A549 (cell line): ENCODE results near the gene ITGA7. TPM values are rescaled to one million over a fixed set of nuclear protein-coding genes. Genes with fewer than 3 reads are reported as not detected.

Experiments used
- ATAC-seq, 2 experiments: fragments of 200-7000 bp in 1 of 2; fragments of >200 bp in 1 of 2; cut with Nextera tagmentation in 1 of 2; cut with Tn5 transposase in 1 of 2; 3 replicates each; pipeline versions ENCODE4 v1.8.0 to v1.9.1; 2018 to 2020; ENCODE audit warnings: mild to moderate bottlenecking in 1 of 2, moderate library complexity in 1 of 2
- CTCF ChIA-PET: fragments of 300-600 bp; sonication (Branson Sonifier 250); formaldehyde crosslinking; extraction: SDS; loops from one replicate; lab custom pipeline; 2021; ENCODE audit warnings: antibody characterized with exemption, inconsistent platforms; lab: Yijun Ruan, JAX
- POLR2A ChIA-PET: fragments of 350-600 bp; formaldehyde crosslinking; extraction: SDS; loops from one replicate; lab custom pipeline; 2021; ENCODE audit warnings: antibody characterized with exemption, inconsistent platforms; lab: Yijun Ruan, JAX
- DNase-seq, 2 experiments: peaks; one replicate each; pipeline versions ENCODE4 v3.0.0 to v3.0.0-alpha.2; 2011 to 2016; ENCODE audit warnings: low read depth in 1 of 2, low spot score in 1 of 2
- FAIRE-seq: peaks from 2 replicates; lab custom pipeline; 2011; peaks lifted over from hg19 to GRCh38; lab: Jason Lieb, UNC
- H3K27ac ChIP-seq, 2 experiments: fragments of >200 bp; sonication (Bioruptor Twin); formaldehyde crosslinking; 3 replicates each; pipeline ENCODE4 v1.5.1; 2016 to 2017
- H3K4me1 ChIP-seq: fragments of >200 bp; sonication (Bioruptor Twin); formaldehyde crosslinking; 3 replicates; pipeline ENCODE4 v1.6.1; 2016
- H3K4me2 ChIP-seq: fragments of >200 bp; sonication (Bioruptor Twin); formaldehyde crosslinking; 3 replicates; pipeline ENCODE4 v1.6.1; 2016
- H3K4me3 ChIP-seq: fragments of >200 bp; sonication (Bioruptor Twin); formaldehyde crosslinking; 3 replicates; pipeline ENCODE4 v1.5.1; 2016
- H3K9me3 ChIP-seq: fragments of >200 bp; sonication (Bioruptor Twin); formaldehyde crosslinking; 3 replicates; pipeline ENCODE4 v1.6.1; 2016
- EP300 ChIP-seq, 2 experiments: fragments of >200 bp; sonication (Bioruptor Twin); formaldehyde crosslinking; IDR thresholded peaks; 2 replicates in 1 of 2; 3 replicates in 1 of 2; pipeline ENCODE4 v1.6.1; 2016 to 2017
- ESRRA ChIP-seq: fragments of 150-350 bp; IDR thresholded peaks from 2 replicates; pipeline ENCODE4 v1.6.1; 2014; ENCODE audit warnings: mild to moderate bottlenecking, low read length, borderline replicate concordance
- FOSL2 ChIP-seq, 2 experiments: fragments of 450-650 bp in 1 of 2; fragments of >200 bp in 1 of 2; sonication (Bioruptor Twin) in 1 of 2; formaldehyde crosslinking; IDR thresholded peaks; 2 replicates each; pipeline versions ENCODE4 v1.5.0 to v1.6.1; 2016 to 2020; ENCODE audit warnings: mild to moderate bottlenecking in 1 of 2, moderate library complexity in 1 of 2
- FOXS1 ChIP-seq: fragments of 250-450 bp; sonication (Bioruptor Pico); IDR thresholded peaks from 2 replicates; pipeline ENCODE4 v1.5.0; 2020; ENCODE audit warnings: mild to moderate bottlenecking, moderate library complexity
- GATA3 ChIP-seq: IDR thresholded peaks from 2 replicates; pipeline ENCODE4 v1.6.1; 2012; ENCODE audit warnings: borderline replicate concordance
- HOXB5 ChIP-seq: fragments of 250-450 bp; sonication (Bioruptor Pico); IDR thresholded peaks from 2 replicates; pipeline ENCODE4 v1.5.0; 2020; ENCODE audit warnings: mild to moderate bottlenecking, moderate library complexity
- JUN ChIP-seq, 2 experiments: fragments of >200 bp; sonication (Bioruptor Twin); formaldehyde crosslinking; IDR thresholded peaks; 2 replicates in 1 of 2; 3 replicates in 1 of 2; pipeline ENCODE4 v1.6.1; 2016 to 2017
- NR3C1 ChIP-seq: fragments of >200 bp; sonication (Bioruptor Twin); formaldehyde crosslinking; IDR thresholded peaks from 3 replicates; pipeline ENCODE4 v1.6.1; 2017
- PHF8 ChIP-seq: fragments of 200-600 bp; sonication (generic); IDR thresholded peaks from 2 replicates; pipeline ENCODE4 v1.6.1; 2016; ENCODE audit warnings: low read depth, mild to moderate bottlenecking, antibody characterized with exemption, moderate library complexity, borderline replicate concordance
- POLR2A ChIP-seq: IDR thresholded peaks from 2 replicates; pipeline ENCODE4 v1.6.1; 2012; ENCODE audit warnings: mild to moderate bottlenecking, low read length
- POLR2AphosphoS2 ChIP-seq: conservative IDR thresholded peaks from 2 replicates; pipeline ENCODE4 v1.6.1; 2012; ENCODE audit warnings: low read length, improper control_type of control experiment, inconsistent platforms
- RAD21 ChIP-seq, 2 experiments: fragments of >200 bp in 1 of 2; sonication (Bioruptor Twin) in 1 of 2; formaldehyde crosslinking in 1 of 2; IDR thresholded peaks in 1 of 2; conservative IDR thresholded peaks in 1 of 2; 2 replicates in 1 of 2; 3 replicates in 1 of 2; pipeline ENCODE4 v1.6.1; 2012 to 2018; ENCODE audit warnings: inconsistent platforms in 1 of 2
- SMC3 ChIP-seq: fragments of >200 bp; sonication (Bioruptor Twin); formaldehyde crosslinking; IDR thresholded peaks from 3 replicates; pipeline ENCODE4 v1.6.1; 2018; ENCODE audit warnings: inconsistent platforms
- TFCP2L1 ChIP-seq: fragments of 250-450 bp; sonication (Bioruptor Pico); IDR thresholded peaks from 2 replicates; pipeline ENCODE4 v1.5.0; 2021; ENCODE audit warnings: mild to moderate bottlenecking
- TP53 ChIP-seq: fragments of 250-450 bp; sonication (Bioruptor Pico); IDR thresholded peaks from 2 replicates; pipeline ENCODE4 v1.5.0; 2021; ENCODE audit warnings: mild to moderate bottlenecking, moderate library complexity
- ZFP36 ChIP-seq: fragments of 450-650 bp; IDR thresholded peaks from 2 replicates; pipeline ENCODE4 v1.6.1; 2014; ENCODE audit warnings: borderline replicate concordance; ENCODE audit not compliant: partially characterized antibody
- ZNF302 ChIP-seq: fragments of 250-450 bp; sonication (Bioruptor Pico); IDR thresholded peaks from 2 replicates; pipeline ENCODE4 v1.9.0; 2021; ENCODE audit warnings: inconsistent platforms, mild to moderate bottlenecking, moderate library complexity
- whole genome bisulfite sequencing: methylation state at CpG from one replicate; pipeline ENCODE4 v1.1.6; 2017; ENCODE audit errors: missing lambda C conversion rate; 5-methylcytosine and 5-hydroxymethylcytosine counted together
- polyA plus RNA-seq, 4 experiments: library from polyadenylated mRNA; depleted of rRNA in 3 of 4; stranded (reverse); fragments of >200 nt; fragmentation: RNase III in 1 of 4; extraction: RNeasy Plus Mini Kit Qiagen cat#74134 plus additional on column Dnase treatment in 1 of 4; gene quantifications; 2 replicates in 3 of 4; 3 replicates in 1 of 4; pipeline ENCODE4 v1.2.3, GENCODE V29; 2011 to 2017
- TF ChIP-seq, protein P1 (sequence below): fragments of 200-600 bp; sonication (generic); IDR thresholded peaks from 2 replicates; pipeline ENCODE4 v1.6.1; 2016; ENCODE audit warnings: antibody characterized with exemption, mild to moderate bottlenecking, moderate library complexity
- TF ChIP-seq, protein P2 (sequence below): fragments of 450-650 bp; IDR thresholded peaks from 2 replicates; pipeline ENCODE4 v1.6.1; 2014; ENCODE audit warnings: antibody characterized with exemption
- TF ChIP-seq, protein P3 (sequence below): fragments of >200 bp; sonication (Bioruptor Twin); formaldehyde crosslinking; IDR thresholded peaks from 2 replicates; pipeline ENCODE4 v1.6.1; 2016
- TF ChIP-seq, protein P4 (sequence below): fragments of >200 bp; sonication (Bioruptor Twin); formaldehyde crosslinking; IDR thresholded peaks from 3 replicates; pipeline ENCODE4 v1.6.1; 2016
- TF ChIP-seq, protein P5 (sequence below): IDR thresholded peaks from 2 replicates; pipeline ENCODE4 v1.6.1; 2012

The ITGA7 gene
- polyA plus RNA-seq, 2 of the 4 experiments (the other 2 are of a cell fraction): 1.4 to 1.9 TPM

DNA sequence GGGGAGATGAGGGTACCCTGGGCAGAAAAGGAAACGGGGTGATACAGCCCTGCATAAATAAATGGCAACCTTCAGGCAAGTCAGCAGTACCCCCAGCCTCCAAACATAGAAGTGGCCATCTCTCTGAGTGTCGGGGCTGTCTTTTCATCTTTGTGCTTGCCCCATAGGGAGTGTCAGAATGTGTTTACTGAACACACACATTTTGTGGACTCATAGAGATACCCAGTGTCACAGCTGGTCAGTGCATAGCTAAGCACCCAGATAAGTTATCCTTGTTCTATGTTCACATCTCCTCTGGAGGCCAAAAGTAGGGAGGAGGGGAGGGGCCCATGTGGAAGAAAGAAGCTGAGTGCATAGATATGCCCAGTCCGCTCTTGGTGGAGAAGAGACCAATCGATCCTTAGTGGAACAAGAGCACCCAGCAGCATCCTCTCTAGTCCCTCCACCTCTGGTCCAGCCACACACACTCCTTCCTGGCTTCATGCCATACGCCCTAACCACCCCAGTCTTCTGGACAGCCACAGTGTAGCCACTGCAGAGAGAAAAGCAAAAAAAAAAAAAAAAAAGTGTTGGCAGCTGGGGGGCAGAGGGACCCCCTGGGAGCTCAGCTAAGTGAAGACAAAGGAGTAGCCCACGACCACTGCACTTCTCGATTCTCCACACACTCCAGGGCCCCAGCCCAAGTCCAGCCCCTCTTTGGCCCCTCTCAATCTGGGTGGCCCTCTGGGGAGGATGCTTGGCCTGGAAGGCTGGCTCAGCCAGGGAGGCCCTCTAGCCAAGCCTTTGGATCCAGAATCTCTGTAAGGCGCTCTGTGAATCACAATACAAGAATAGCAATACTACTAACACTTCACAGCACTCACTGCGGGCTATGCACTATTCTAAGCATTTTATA lies 2.6 kb downstream of the ITGA7 start:
- Histone ChIP-seq H3K4me1 (peaks cover 16% of the 10 kb centered on the region; the same call in 2 of the 3 replicates), H3K4me3 (no peak overlapping the region)
- ATAC-seq: no peak
- TF ChIP-seq POLR2AphosphoS2: no peak
- TF ChIP-seq TP53 (CRISPR knock-in tag): no peak
- TF ChIP-seq SMC3: no peak
- TF ChIP-seq, protein P1, sequence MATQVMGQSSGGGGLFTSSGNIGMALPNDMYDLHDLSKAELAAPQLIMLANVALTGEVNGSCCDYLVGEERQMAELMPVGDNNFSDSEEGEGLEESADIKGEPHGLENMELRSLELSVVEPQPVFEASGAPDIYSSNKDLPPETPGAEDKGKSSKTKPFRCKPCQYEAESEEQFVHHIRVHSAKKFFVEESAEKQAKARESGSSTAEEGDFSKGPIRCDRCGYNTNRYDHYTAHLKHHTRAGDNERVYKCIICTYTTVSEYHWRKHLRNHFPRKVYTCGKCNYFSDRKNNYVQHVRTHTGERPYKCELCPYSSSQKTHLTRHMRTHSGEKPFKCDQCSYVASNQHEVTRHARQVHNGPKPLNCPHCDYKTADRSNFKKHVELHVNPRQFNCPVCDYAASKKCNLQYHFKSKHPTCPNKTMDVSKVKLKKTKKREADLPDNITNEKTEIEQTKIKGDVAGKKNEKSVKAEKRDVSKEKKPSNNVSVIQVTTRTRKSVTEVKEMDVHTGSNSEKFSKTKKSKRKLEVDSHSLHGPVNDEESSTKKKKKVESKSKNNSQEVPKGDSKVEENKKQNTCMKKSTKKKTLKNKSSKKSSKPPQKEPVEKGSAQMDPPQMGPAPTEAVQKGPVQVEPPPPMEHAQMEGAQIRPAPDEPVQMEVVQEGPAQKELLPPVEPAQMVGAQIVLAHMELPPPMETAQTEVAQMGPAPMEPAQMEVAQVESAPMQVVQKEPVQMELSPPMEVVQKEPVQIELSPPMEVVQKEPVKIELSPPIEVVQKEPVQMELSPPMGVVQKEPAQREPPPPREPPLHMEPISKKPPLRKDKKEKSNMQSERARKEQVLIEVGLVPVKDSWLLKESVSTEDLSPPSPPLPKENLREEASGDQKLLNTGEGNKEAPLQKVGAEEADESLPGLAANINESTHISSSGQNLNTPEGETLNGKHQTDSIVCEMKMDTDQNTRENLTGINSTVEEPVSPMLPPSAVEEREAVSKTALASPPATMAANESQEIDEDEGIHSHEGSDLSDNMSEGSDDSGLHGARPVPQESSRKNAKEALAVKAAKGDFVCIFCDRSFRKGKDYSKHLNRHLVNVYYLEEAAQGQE: no peak
- TF ChIP-seq ZNF302: no peak
- TF ChIP-seq JUN (IDR thresholded peaks at IDR 0.05): no peak
- TF ChIP-seq, protein P2, sequence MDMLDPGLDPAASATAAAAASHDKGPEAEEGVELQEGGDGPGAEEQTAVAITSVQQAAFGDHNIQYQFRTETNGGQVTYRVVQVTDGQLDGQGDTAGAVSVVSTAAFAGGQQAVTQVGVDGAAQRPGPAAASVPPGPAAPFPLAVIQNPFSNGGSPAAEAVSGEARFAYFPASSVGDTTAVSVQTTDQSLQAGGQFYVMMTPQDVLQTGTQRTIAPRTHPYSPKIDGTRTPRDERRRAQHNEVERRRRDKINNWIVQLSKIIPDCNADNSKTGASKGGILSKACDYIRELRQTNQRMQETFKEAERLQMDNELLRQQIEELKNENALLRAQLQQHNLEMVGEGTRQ: no peak
- TF ChIP-seq, protein P3, sequence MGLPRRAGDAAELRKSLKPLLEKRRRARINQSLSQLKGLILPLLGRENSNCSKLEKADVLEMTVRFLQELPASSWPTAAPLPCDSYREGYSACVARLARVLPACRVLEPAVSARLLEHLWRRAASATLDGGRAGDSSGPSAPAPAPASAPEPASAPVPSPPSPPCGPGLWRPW: no peak
- no peak for TF ChIP-seq PHF8
- TF ChIP-seq, protein P4, sequence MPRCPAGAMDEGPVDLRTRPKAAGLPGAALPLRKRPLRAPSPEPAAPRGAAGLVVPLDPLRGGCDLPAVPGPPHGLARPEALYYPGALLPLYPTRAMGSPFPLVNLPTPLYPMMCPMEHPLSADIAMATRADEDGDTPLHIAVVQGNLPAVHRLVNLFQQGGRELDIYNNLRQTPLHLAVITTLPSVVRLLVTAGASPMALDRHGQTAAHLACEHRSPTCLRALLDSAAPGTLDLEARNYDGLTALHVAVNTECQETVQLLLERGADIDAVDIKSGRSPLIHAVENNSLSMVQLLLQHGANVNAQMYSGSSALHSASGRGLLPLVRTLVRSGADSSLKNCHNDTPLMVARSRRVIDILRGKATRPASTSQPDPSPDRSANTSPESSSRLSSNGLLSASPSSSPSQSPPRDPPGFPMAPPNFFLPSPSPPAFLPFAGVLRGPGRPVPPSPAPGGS: no peak
- no peak for TF ChIP-seq FOSL2 (IDR thresholded peaks at IDR 0.05)
- TF ChIP-seq FOSL2 (CRISPR knock-in tag; IDR thresholded peaks at IDR 0.05): no peak
- no peak for TF ChIP-seq EP300 (IDR thresholded peaks at IDR 0.05)
- TF ChIP-seq HOXB5 (CRISPR knock-in tag): no peak
- TF ChIP-seq FOXS1 (CRISPR knock-in tag): no peak
- TF ChIP-seq, all 56 proteins: peak for 0
- Histone ChIP-seq H3K9me3 (no peaks in the 10 kb centered on the region), H3K4me2 (no peak overlapping the region), H3K27ac (no peak overlapping the region)
- no peak for FAIRE-seq
- DNase-seq: no peak
- POLR2A ChIA-PET: interaction anchor here (1.4 kb wide), 1 partner anchor 11 kb away, joined by 5 read pairs; the partner anchor contains the start of gene BLOC1S1
- WGBS: 60% methylated on average over 9 of the region's 9 CpGs
- CTCF ChIA-PET: interaction anchor here (0.6 to 3.1 kb wide), 7 partner anchors 9 to 230 kb away, joined by 3 to 20 read pairs (median 5); partner anchors contain the start of gene BLOC1S1

DNA sequence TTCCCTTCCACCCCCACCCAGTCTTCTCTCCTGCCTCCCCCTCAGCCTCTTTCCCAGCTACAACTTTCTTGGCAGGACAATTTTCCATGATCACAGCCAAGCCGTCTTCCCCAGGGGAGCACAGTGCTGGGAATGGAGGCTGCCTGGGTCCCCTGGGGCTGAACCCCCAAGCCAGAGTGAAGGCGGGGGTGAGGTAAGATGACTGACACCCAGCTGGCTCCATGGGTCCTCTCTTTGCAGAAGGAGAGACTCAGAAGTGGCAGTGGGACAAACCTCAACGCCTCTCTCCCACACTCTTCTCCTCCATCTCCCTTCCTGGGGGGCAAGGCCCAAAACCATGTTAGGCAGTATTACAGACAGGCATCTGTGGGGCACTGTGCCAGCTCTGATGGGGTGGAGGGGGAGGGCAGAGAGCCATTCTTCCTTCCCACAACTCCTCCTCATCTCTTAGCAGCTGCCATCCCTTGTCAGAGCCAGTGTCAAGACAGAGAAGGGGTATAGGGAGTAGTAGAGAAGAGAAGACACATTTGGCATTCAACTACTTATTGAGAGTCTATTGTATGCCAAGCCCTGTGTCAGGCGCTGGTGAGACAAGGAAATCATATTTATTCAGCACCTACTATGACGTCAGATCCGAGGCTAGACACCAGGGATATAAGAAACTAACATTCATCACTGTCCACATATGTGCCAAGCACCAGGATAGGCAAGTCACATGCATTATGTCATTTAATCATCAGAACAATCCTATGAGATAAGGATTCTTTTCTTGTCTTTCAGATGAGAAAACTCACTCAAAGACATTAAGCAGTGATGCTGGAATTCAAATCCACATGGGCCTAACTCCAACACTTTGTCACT lies 3.6 kb downstream of the ITGA7 start:
- CTCF ChIA-PET: interaction anchor here (0.7 kb wide), 1 partner anchor 15 kb away, joined by 4 read pairs; no protein-coding TSS in a partner anchor

More for the DNA sequence above, 3.6 kb downstream of the ITGA7 start:
- FAIRE-seq: no peak
- ATAC-seq: no peak
- Histone ChIP-seq H3K4me3 (no peak overlapping the region), H3K4me2 (0 out of 3 replicates have a peak overlapping the region, but pooled peaks have one; percentile 12)
- 58% methylated on average over 6 of the region's 6 CpGs for whole genome bisulfite sequencing
- TF ChIP-seq, protein P5, sequence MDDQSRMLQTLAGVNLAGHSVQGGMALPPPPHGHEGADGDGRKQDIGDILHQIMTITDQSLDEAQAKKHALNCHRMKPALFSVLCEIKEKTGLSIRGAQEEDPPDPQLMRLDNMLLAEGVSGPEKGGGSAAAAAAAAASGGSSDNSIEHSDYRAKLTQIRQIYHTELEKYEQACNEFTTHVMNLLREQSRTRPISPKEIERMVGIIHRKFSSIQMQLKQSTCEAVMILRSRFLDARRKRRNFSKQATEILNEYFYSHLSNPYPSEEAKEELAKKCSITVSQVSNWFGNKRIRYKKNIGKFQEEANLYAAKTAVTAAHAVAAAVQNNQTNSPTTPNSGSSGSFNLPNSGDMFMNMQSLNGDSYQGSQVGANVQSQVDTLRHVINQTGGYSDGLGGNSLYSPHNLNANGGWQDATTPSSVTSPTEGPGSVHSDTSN: no peak
- TF ChIP-seq ESRRA: no peak
- no peak for TF ChIP-seq TFCP2L1 (CRISPR knock-in tag)
- no peak for TF ChIP-seq ZFP36
- no peak for TF ChIP-seq GATA3
- TF ChIP-seq NR3C1: no peak
- TF ChIP-seq RAD21 (conservative IDR thresholded peaks at IDR 0.05 in 1 of 2, IDR thresholded peaks at IDR 0.05 in 1 of 2): no peak
- no peak for TF ChIP-seq POLR2A
- TF ChIP-seq, all 56 proteins: peak for 0
- Histone ChIP-seq H3K4me1 (peaks cover 16% of the 10 kb centered on the region; the same call in 2 of the 3 replicates), H3K9me3 (no peaks in the 10 kb centered on the region), H3K27ac (no peak overlapping the region)
- DNase-seq: peak in 1 of 2 experiments; percentile 43
- POLR2A ChIA-PET: no interaction called here
